Mammary epithelial cell (primary cell): ENCODE measurements around the gene ST3GAL3.

ENCODE experiments used
- CTCF ChIP-seq, 2 donors: IDR thresholded peaks in 1 of 2; conservative IDR thresholded peaks in 1 of 2; 2 replicates each; pipeline ENCODE4 v1.5.1; 2011 to 2012; ENCODE audit warnings: inconsistent platforms in 2 of 2, low read length in 2 of 2, mild to moderate bottlenecking in 2 of 2, control low read depth in 1 of 2, low read depth in 1 of 2; ENCODE audit not compliant: insufficient read depth in 1 of 2; ENCODE audit errors: extremely low read depth in 1 of 2
- EZH2 ChIP-seq: IDR thresholded peaks from 2 replicates; pipeline ENCODE4 v1.6.1; 2012; ENCODE audit warnings: low read length, inconsistent platforms, borderline replicate concordance

- TF ChIP-seq CTCF (conservative IDR thresholded peaks at IDR 0.05 in 1 of 2, IDR thresholded peaks at IDR 0.05 in 1 of 2; ENCODE audit: extremely low read depth in 1 of 2, insufficient read depth in 1 of 2, low read depth in 1 of 2, low read length in 2 of 2) (no peak), EZH2 (no peak)
Measured at GRCh38 chr1:43874716-43875115, 167.4 kb downstream of the ST3GAL3 start.
